Thyroid gland (tissue), 4 donors: Measurements from ENCODE around the gene RBBP6. TPM values are rescaled to one million over a fixed set of nuclear protein-coding genes. Genes with fewer than 3 reads are reported as not detected.

ENCODE experiments used
- DNase-seq, 2 donors: peaks; one replicate each; pipeline ENCODE4 v3.0.0-alpha.2; 2019
- H3K27ac ChIP-seq, 3 donors: fragments of 200-600 bp; sonication (generic); 1 replicate in 2 of 3; 2 replicates in 1 of 3; pipeline ENCODE4 v1.5.1; 2016 to 2019; ENCODE audit warnings: mild to moderate bottlenecking in 1 of 3, moderate library complexity in 1 of 3
- H3K27me3 ChIP-seq: fragments of 200-600 bp; sonication (generic); one replicate; pipeline ENCODE4 v1.5.1; 2019
- H3K36me3 ChIP-seq, 2 donors: fragments of 200-600 bp; sonication (generic); one replicate each; pipeline ENCODE4 v1.5.1; 2016 to 2019
- H3K4me1 ChIP-seq, 2 donors: fragments of 200-600 bp; sonication (generic); one replicate each; pipeline ENCODE4 v1.5.1; 2017 to 2019
- H3K4me3 ChIP-seq, 3 donors: fragments of 200-600 bp; sonication (generic); replicated peaks in 1 of 3; 1 replicate in 2 of 3; 2 replicates in 1 of 3; pipeline ENCODE4 v1.5.1; 2016; ENCODE audit warnings: mild to moderate bottlenecking in 1 of 3
- H3K9me3 ChIP-seq: fragments of 200-600 bp; sonication (generic); one replicate; pipeline ENCODE4 v1.5.1; 2017
- POLR2A ChIP-seq, 2 donors: fragments of 450-650 bp; IDR thresholded peaks; one replicate each; pipeline ENCODE4 v1.6.1; 2017; ENCODE audit warnings: antibody characterized with exemption in 2 of 2, mild to moderate bottlenecking in 2 of 2, moderate library complexity in 1 of 2
- WGBS, 2 donors: methylation state at CpG; one replicate each; pipeline ENCODE4 v1.1.5; 2017; 5-methylcytosine and 5-hydroxymethylcytosine counted together
- intact Hi-C: fragments of 100-400 bp; cut with DNase I; formaldehyde crosslinking; loops from one replicate; pipeline ENCODE4 v1.15.1; 2023
- total RNA-seq, 4 donors: library from RNA; depleted of rRNA; stranded (reverse); fragments of >200 nt; gene quantifications; one replicate each; pipeline ENCODE4 v1.2.3, GENCODE V29; 2016
- TF ChIP-seq, protein P1 (sequence below), 6 experiments: fragments of 200-600 bp in 3 of 6; fragments of 450-650 bp in 3 of 6; sonication (generic) in 3 of 6; IDR thresholded peaks; one replicate each; pipeline ENCODE4 v1.5.1; 2016 to 2019; ENCODE audit warnings: antibody characterized with exemption in 6 of 6, mild to moderate bottlenecking in 2 of 6, inconsistent platforms in 1 of 6, moderate library complexity in 1 of 6

RBBP6 gene
- total RNA-seq, 4 donors from 2014 or later = 78.9 to 120 (median 84.5) TPM

- 23 to 24% methylated on average over 2 of the region's 2 CpGs for WGBS, 2 donors
- Histone ChIP-seq H3K4me3 (no peak overlapping the region), H3K4me1 (peaks cover 33 to 40% of the 10 kb centered on the region in 2 donors), H3K36me3 (peaks cover 16 to 23% of the 10 kb centered on the region in 2 donors), H3K27me3 (no peaks in the 10 kb centered on the region), H3K9me3 (no peaks in the 10 kb centered on the region), H3K27ac (no peak overlapping the region)
- no peak for DNase-seq
- intact Hi-C loops = no loop called here
- TF ChIP-seq, protein P1, sequence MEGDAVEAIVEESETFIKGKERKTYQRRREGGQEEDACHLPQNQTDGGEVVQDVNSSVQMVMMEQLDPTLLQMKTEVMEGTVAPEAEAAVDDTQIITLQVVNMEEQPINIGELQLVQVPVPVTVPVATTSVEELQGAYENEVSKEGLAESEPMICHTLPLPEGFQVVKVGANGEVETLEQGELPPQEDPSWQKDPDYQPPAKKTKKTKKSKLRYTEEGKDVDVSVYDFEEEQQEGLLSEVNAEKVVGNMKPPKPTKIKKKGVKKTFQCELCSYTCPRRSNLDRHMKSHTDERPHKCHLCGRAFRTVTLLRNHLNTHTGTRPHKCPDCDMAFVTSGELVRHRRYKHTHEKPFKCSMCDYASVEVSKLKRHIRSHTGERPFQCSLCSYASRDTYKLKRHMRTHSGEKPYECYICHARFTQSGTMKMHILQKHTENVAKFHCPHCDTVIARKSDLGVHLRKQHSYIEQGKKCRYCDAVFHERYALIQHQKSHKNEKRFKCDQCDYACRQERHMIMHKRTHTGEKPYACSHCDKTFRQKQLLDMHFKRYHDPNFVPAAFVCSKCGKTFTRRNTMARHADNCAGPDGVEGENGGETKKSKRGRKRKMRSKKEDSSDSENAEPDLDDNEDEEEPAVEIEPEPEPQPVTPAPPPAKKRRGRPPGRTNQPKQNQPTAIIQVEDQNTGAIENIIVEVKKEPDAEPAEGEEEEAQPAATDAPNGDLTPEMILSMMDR (IDR thresholded peaks at IDR 0.05) = no peak
- TF ChIP-seq POLR2A (IDR thresholded peaks at IDR 0.05) = no peak
These were observed 4.6 kb downstream of the RBBP6 start for GRCh38 chr16:24543949-24544348.

- H3K9me3 ChIP-seq = no peaks in the 10 kb centered on the region
- peaks cover 23 to 29% of the 10 kb centered on the region in 2 donors for H3K36me3 ChIP-seq
- DNase-seq = no peak
- H3K4me3 ChIP-seq = no peak overlapping the region
- H3K27ac ChIP-seq = no peak overlapping the region
- H3K27me3 ChIP-seq = no peaks in the 10 kb centered on the region
- TF ChIP-seq, protein P1 (IDR thresholded peaks at IDR 0.05) = no peak
- no peak for TF ChIP-seq POLR2A (IDR thresholded peaks at IDR 0.05)
- peaks cover 33 to 40% of the 10 kb centered on the region in 2 donors for H3K4me1 ChIP-seq
- intact Hi-C loops = no loop called here
- WGBS, 2 donors = 75 to 78% methylated on average over 3 of the region's 3 CpGs
These were observed 5.3 kb downstream of the RBBP6 start for GRCh38 chr16:24544640-24545039.

GRCh38 chr16:24550295-24550694, 10.9 kb downstream of the RBBP6 start:
- Histone ChIP-seq H3K27ac (no peak overlapping the region), H3K4me1 (peaks cover 1 to 10% of the 10 kb centered on the region in 2 donors), H3K36me3 (peaks cover 27 to 35% of the 10 kb centered on the region in 2 donors), H3K27me3 (no peaks in the 10 kb centered on the region), H3K9me3 (no peaks in the 10 kb centered on the region), H3K4me3 (no peak overlapping the region)
- DNase-seq = no peak
- no peak for TF ChIP-seq POLR2A (IDR thresholded peaks at IDR 0.05)
- TF ChIP-seq, protein P1 (IDR thresholded peaks at IDR 0.05) = no peak
- 94 to 100% methylated on average over 1 of the region's 1 CpG for WGBS, 2 donors
- intact Hi-C loops = no loop called here

DNA sequence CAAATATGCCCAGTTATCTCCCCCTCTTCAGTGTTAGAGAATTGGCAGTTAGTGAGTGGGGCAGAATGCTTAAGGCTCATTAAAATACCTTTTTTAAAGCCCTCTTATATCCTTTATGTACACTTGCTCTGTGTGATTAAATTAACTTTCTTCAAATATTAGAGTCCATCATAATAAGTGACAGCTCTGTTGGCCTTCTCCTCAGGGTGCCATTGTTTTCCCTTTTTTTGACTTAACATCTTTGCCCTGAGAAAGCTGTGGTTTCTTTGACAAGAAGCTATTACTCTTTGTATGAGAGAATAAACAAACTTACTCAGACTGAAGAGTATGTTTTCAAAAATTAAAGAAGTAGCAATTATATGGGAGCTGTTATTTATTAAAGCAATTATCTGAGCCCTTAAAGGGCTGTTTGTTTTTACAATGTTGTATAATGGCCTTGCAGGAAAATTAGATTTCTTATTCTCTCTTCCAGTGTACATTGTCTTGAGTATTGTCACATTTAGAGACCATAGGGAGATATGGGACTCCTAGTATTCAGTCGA, 13.4 kb downstream of the RBBP6 start:
- intact Hi-C loops = no loop called here
- peaks cover 0 to 7% of the 10 kb centered on the region in 2 donors for H3K4me1 ChIP-seq
- H3K9me3 ChIP-seq = no peaks in the 10 kb centered on the region
- H3K27me3 ChIP-seq = no peaks in the 10 kb centered on the region
- TF ChIP-seq, protein P1 (IDR thresholded peaks at IDR 0.05) = no peak
- no peak for TF ChIP-seq POLR2A (IDR thresholded peaks at IDR 0.05)
- H3K36me3 ChIP-seq = peaks cover 28 to 33% of the 10 kb centered on the region in 2 donors
- no peak overlapping the region for H3K27ac ChIP-seq
- WGBS, 2 donors = 93 to 94% methylated on average over 1 of the region's 1 CpG
- H3K4me3 ChIP-seq = no peak overlapping the region
- no peak for DNase-seq

GRCh38 chr16:24553983-24554382, 14.6 kb downstream of the RBBP6 start:
- intact Hi-C loops = no loop called here
- 63 to 89% methylated on average over 1 of the region's 1 CpG for WGBS, 2 donors

More at GRCh38 chr16:24553983-24554382, 14.6 kb downstream of the RBBP6 start:
- H3K4me1 ChIP-seq = peaks cover 0 to 7% of the 10 kb centered on the region in 2 donors
- H3K27ac ChIP-seq = no peak overlapping the region
- H3K9me3 ChIP-seq = no peaks in the 10 kb centered on the region
- DNase-seq = no peak
- H3K4me3 ChIP-seq = no peak overlapping the region
- TF ChIP-seq, protein P1 (IDR thresholded peaks at IDR 0.05) = no peak
- TF ChIP-seq POLR2A (IDR thresholded peaks at IDR 0.05) = no peak
- peaks cover 32 to 37% of the 10 kb centered on the region in 2 donors for H3K36me3 ChIP-seq
- H3K27me3 ChIP-seq = no peaks in the 10 kb centered on the region
